ENCODE measurements around the gene XYLT1. TPM values are rescaled to one million over a fixed set of nuclear protein-coding genes. Genes with fewer than 3 reads are reported as not detected.

The XYLT1 gene
- total RNA-seq, 1 experiment from 2014 or later = 14.5 TPM

GRCh38 chr16:17509194-17509593 lies 38.4 kb upstream of the XYLT1 start:
- Histone ChIP-seq H4K20me1 (ENCODE audit: control insufficient read depth, insufficient read depth, insufficient read length) (no peaks in the 10 kb centered on the region), H3K27me3 (ENCODE audit: insufficient read depth, low read length) (no peaks in the 10 kb centered on the region), H3K56ac (ENCODE audit: insufficient read length, low read depth, low read length) (no peak overlapping the region), H3K9me3 (ENCODE audit: control insufficient read depth, low read depth, low read length) (peaks cover 12% of the 10 kb centered on the region), H4K8ac (replicated peaks; ENCODE audit: insufficient read length, low read depth, low read length) (no peak overlapping the region), H3K27ac (ENCODE audit: insufficient read length, low read depth, low read length) (no peak overlapping the region), H3K23ac (ENCODE audit: insufficient read length, low read depth, low read length) (no peak overlapping the region), H3K18ac (ENCODE audit: insufficient read length, low read depth, low read length) (no peak overlapping the region), H2AFZ (ENCODE audit: low read length) (no peak overlapping the region), H3K9ac (ENCODE audit: extremely low read depth, insufficient read length, low read length) (no peak overlapping the region), H2AK5ac (ENCODE audit: insufficient read length, low read length) (no peak overlapping the region), H2BK15ac (ENCODE audit: low read depth, low read length) (no peak overlapping the region), H3K79me1 (ENCODE audit: insufficient read depth, low read depth, low read length, poor library complexity, severe bottlenecking) (no peaks in the 10 kb centered on the region), H4K91ac (ENCODE audit: insufficient read length, low read depth, low read length) (no peak overlapping the region), H3K4me2 (ENCODE audit: insufficient read depth, insufficient read length, low read length) (no peak overlapping the region), H3T11ph (ENCODE audit: low read length) (no peak overlapping the region), H3K23me2 (ENCODE audit: insufficient read length, low read depth, low read length, poor library complexity, severe bottlenecking) (no peaks in the 10 kb centered on the region), H3K79me2 (ENCODE audit: insufficient read depth, low read length) (no peaks in the 10 kb centered on the region), H3K14ac (ENCODE audit: insufficient read depth, low read length) (no peak overlapping the region), H2BK12ac (ENCODE audit: insufficient read length, low read depth, low read length) (no peak overlapping the region), H2BK5ac (ENCODE audit: insufficient read length, low read length) (no peak overlapping the region), H3K4me1 (ENCODE audit: insufficient read depth, low read length) (no peaks in the 10 kb centered on the region), H4K5ac (ENCODE audit: insufficient read length, low read depth, low read length) (no peak overlapping the region), H2BK120ac (ENCODE audit: low read depth, low read length, poor library complexity, severe bottlenecking) (no peak overlapping the region), H3K4ac (ENCODE audit: low read depth, low read length) (no peak overlapping the region), H2BK20ac (ENCODE audit: low read depth, low read length, poor library complexity, severe bottlenecking) (no peak overlapping the region)
- H3K27ac Mint-ChIP-seq = no peak overlapping the region
- H3K36me3 Mint-ChIP-seq (ENCODE audit: insufficient read depth in 1 of 3, low read depth in 3 of 3) = peaks cover 8 to 23% (median 10%) of the 10 kb centered on the region in 3 experiments
- no peak for TF ChIP-seq CTCF (conservative IDR thresholded peaks at IDR 0.05)
- DNase-seq = no peak
- no CpG with 5 or more reads among the region's 3 CpGs for WGBS (ENCODE audit: extremely low coverage, insufficient read length, low lambda C conversion rate)
- peaks cover 33 to 38% of the 10 kb centered on the region in 2 experiments for H3K9me3 Mint-ChIP-seq
- no peak overlapping the region for H3K4me3 Mint-ChIP-seq
- no peaks in the 10 kb centered on the region for H3K4me1 Mint-ChIP-seq
- H3K27me3 Mint-ChIP-seq (ENCODE audit: low read depth) = peaks cover 3% of the 10 kb centered on the region

Data from H9 (cell line).